HCT116 (cell line): ENCODE results near the gene SYNE3. TPM values are rescaled to one million over a fixed set of nuclear protein-coding genes. Genes with fewer than 3 reads are reported as not detected.
A peak's percentile ranks its signal among the peaks of the same experiment; 100 is the strongest.

Experiments
- ATAC-seq: fragments of 200-7000 bp; cut with Tn5 transposase; 2 replicates; pipeline ENCODE4 v1.9.1; 2020; ENCODE audit warnings: mild to moderate bottlenecking, moderate library complexity
- BruUV-seq: library from RNA; stranded (reverse); fragments of 400-500 nt; replicated peaks from 2 replicates; lab custom pipeline; 2021; lab: Mats Ljungman, UMichigan
- CTCF ChIA-PET: fragments of 300-600 bp; sonication (Branson Sonifier 250); formaldehyde crosslinking; loops from one replicate; lab custom pipeline; 2021; ENCODE audit warnings: antibody characterized with exemption; lab: Charles Lee
- POLR2A ChIA-PET: fragments of 300-600, 350-600 bp; sonication (Branson Sonifier 250); formaldehyde crosslinking; loops from one replicate; lab custom pipeline; 2021; ENCODE audit warnings: antibody characterized with exemption; lab: Charles Lee
- RAD21 ChIA-PET, 2 experiments: fragments of 300-600 bp; sonication (Branson Sonifier 250); formaldehyde crosslinking; loops; one replicate each; lab custom pipeline; 2023; ENCODE audit warnings: low total read pairs in 2 of 2; ENCODE audit not compliant: uncharacterized antibody in 2 of 2, unreplicated experiment in 2 of 2, low non-redundant PET in 1 of 2; lab: Charles Lee
- DNase-seq: peaks from one replicate; pipeline ENCODE4 v3.0.0-alpha.2; 2010; ENCODE audit warnings: low read depth, low spot score
- H2AFZ ChIP-seq: fragments of 200-600 bp; shearing (Covaris generic), sonication (generic); 2 replicates; pipeline ENCODE4 v1.6.1; 2017; ENCODE audit warnings: low read depth, mixed run types, mixed read lengths, antibody characterized with exemption, low read length; ENCODE audit not compliant: poor library complexity, severe bottlenecking
- H3K27ac ChIP-seq: 2 replicates; pipeline ENCODE4 v1.5.1; 2012; ENCODE audit warnings: low read depth, low read length
- H3K27me3 ChIP-seq: fragments of 200-600 bp; sonication (generic); 2 replicates; pipeline ENCODE4 v1.6.1; 2016; ENCODE audit warnings: mixed run types, low read length, mixed read lengths; ENCODE audit not compliant: insufficient read depth
- H3K36me3 ChIP-seq, 2 experiments: fragments of 200-500 bp in 1 of 2; fragments of 200-600 bp in 1 of 2; sonication (Bioruptor generic) in 1 of 2; sonication (generic) in 1 of 2; 2 replicates each; pipeline versions ENCODE4 v1.5.1 to v1.6.1; 2014 to 2016; ENCODE audit warnings: low read length in 2 of 2, inconsistent platforms in 1 of 2, mixed read lengths in 1 of 2, mixed run types in 1 of 2; ENCODE audit not compliant: insufficient read depth in 2 of 2, control insufficient read depth in 1 of 2
- H3K4me1 ChIP-seq, 2 experiments: fragments of 200-600 bp in 1 of 2; sonication (generic) in 1 of 2; 2 replicates each; pipeline versions ENCODE4 v1.5.1 to v1.6.1; 2012 to 2017; ENCODE audit warnings: low read length in 2 of 2, inconsistent platforms in 1 of 2, mild to moderate bottlenecking in 1 of 2, mixed read lengths in 1 of 2, mixed run types in 1 of 2, moderate library complexity in 1 of 2; ENCODE audit not compliant: insufficient read depth in 2 of 2, control insufficient read depth in 1 of 2
- H3K4me2 ChIP-seq: fragments of 200-600 bp; sonication (generic); 2 replicates; pipeline ENCODE4 v1.6.1; 2017; ENCODE audit warnings: mixed run types, low read length, mixed read lengths
- H3K4me3 ChIP-seq, 2 experiments: fragments of 200-600 bp in 1 of 2; sonication (generic) in 1 of 2; replicated peaks in 1 of 2; 2 replicates each; pipeline ENCODE4 v1.5.1; 2011 to 2016; ENCODE audit warnings: low read length in 2 of 2, control low read depth in 1 of 2, low read depth in 1 of 2, mild to moderate bottlenecking in 1 of 2, mixed read lengths in 1 of 2, mixed run types in 1 of 2
- H3K79me2 ChIP-seq: fragments of 200-600 bp; sonication (generic); 2 replicates; pipeline ENCODE4 v1.6.1; 2017; ENCODE audit warnings: mild to moderate bottlenecking, mixed run types, low read length, moderate library complexity, mixed read lengths; ENCODE audit not compliant: insufficient read depth
- H3K9ac ChIP-seq: fragments of 200-600 bp; sonication (generic); 2 replicates; pipeline ENCODE4 v1.6.1; 2016; ENCODE audit warnings: low read length, mixed read lengths
- H3K9me2 ChIP-seq: fragments of 200-600 bp; sonication (generic), shearing (Covaris generic); 2 replicates; pipeline ENCODE4 v1.6.1; 2017; ENCODE audit warnings: mixed run types, mild to moderate bottlenecking, moderate library complexity; ENCODE audit not compliant: insufficient read depth
- H3K9me3 ChIP-seq, 2 experiments: fragments of 200-500 bp in 1 of 2; fragments of 200-600 bp in 1 of 2; sonication (Bioruptor generic) in 1 of 2; sonication (generic) in 1 of 2; 2 replicates each; pipeline ENCODE4 v1.6.1; 2014 to 2017; ENCODE audit warnings: low read length in 2 of 2, mixed read lengths in 2 of 2, inconsistent platforms in 1 of 2, low read depth in 1 of 2, mild to moderate bottlenecking in 1 of 2, mixed run types in 1 of 2, moderate library complexity in 1 of 2; ENCODE audit not compliant: control insufficient read depth in 1 of 2, insufficient read depth in 1 of 2
- H4K20me1 ChIP-seq: fragments of 200-600 bp; sonication (generic), shearing (Covaris generic); 2 replicates; pipeline ENCODE4 v1.6.1; 2017; ENCODE audit warnings: mixed run types, mild to moderate bottlenecking, moderate library complexity; ENCODE audit not compliant: insufficient read depth
- CEBPB ChIP-seq: IDR thresholded peaks from 2 replicates; pipeline ENCODE4 v1.6.1; 2012; ENCODE audit warnings: low read depth
- EZH2 ChIP-seq: fragments of 200-600 bp; sonication (generic); IDR thresholded peaks from 2 replicates; pipeline ENCODE4 v1.6.1; 2017; ENCODE audit warnings: antibody characterized with exemption, mixed run types
- JUND ChIP-seq: IDR thresholded peaks from 2 replicates; pipeline ENCODE4 v1.6.1; 2012
- MAX ChIP-seq: IDR thresholded peaks from 2 replicates; pipeline ENCODE4 v1.6.1; 2012
- POLR2A ChIP-seq: IDR thresholded peaks from 2 replicates; pipeline ENCODE4 v1.7.0; 2011; ENCODE audit warnings: borderline replicate concordance; ENCODE audit not compliant: insufficient read depth, insufficient read length; ENCODE audit errors: extremely low read depth
- TCF7L2 ChIP-seq: IDR thresholded peaks from 2 replicates; pipeline ENCODE4 v1.7.0; 2011; ENCODE audit warnings: borderline replicate concordance, inconsistent platforms; ENCODE audit not compliant: insufficient read depth, insufficient read length; ENCODE audit errors: extremely low read depth
- ZFX ChIP-seq: fragments of 450-650 bp; IDR thresholded peaks from 2 replicates; pipeline ENCODE4 v1.6.1; 2017
- intact Hi-C: fragments of 100-400 bp; cut with micrococcal nuclease; formaldehyde crosslinking; loops from 2 replicates; pipeline ENCODE4 v1.10.0; 2022
- total RNA-seq: library from RNA; stranded (reverse); gene quantifications from one replicate; pipeline ENCODE4 v1.2.1, GENCODE V29; 2021; ENCODE audit not compliant: unreplicated experiment
- TF ChIP-seq, protein P1 (sequence below), 3 experiments: fragments of 200-600 bp in 1 of 3; sonication (generic) in 1 of 3; IDR thresholded peaks in 2 of 3; conservative IDR thresholded peaks in 1 of 3; 2 replicates each; pipeline ENCODE4 v1.5.1; 2012 to 2017; ENCODE audit warnings: low read depth in 2 of 3, low read length in 2 of 3, antibody characterized with exemption in 1 of 3, borderline replicate concordance in 1 of 3, control low read depth in 1 of 3, mild to moderate bottlenecking in 1 of 3, mixed read lengths in 1 of 3, mixed run types in 1 of 3, moderate library complexity in 1 of 3; ENCODE audit not compliant: insufficient read depth in 1 of 3

SYNE3 gene
- total RNA-seq, 1 experiment from 2014 or later: 3.6 TPM

GRCh38 chr14:95500201-95500681 lies 16.2 kb downstream of the SYNE3 start:
- TF ChIP-seq EZH2 (no peak), POLR2A (no peak), MAX (no peak), JUND (no peak), ZFX (no peak), CEBPB (no peak)
- TF ChIP-seq, protein P1, sequence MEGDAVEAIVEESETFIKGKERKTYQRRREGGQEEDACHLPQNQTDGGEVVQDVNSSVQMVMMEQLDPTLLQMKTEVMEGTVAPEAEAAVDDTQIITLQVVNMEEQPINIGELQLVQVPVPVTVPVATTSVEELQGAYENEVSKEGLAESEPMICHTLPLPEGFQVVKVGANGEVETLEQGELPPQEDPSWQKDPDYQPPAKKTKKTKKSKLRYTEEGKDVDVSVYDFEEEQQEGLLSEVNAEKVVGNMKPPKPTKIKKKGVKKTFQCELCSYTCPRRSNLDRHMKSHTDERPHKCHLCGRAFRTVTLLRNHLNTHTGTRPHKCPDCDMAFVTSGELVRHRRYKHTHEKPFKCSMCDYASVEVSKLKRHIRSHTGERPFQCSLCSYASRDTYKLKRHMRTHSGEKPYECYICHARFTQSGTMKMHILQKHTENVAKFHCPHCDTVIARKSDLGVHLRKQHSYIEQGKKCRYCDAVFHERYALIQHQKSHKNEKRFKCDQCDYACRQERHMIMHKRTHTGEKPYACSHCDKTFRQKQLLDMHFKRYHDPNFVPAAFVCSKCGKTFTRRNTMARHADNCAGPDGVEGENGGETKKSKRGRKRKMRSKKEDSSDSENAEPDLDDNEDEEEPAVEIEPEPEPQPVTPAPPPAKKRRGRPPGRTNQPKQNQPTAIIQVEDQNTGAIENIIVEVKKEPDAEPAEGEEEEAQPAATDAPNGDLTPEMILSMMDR (IDR thresholded peaks at IDR 0.05 in 2 of 3, conservative IDR thresholded peaks at IDR 0.05 in 1 of 3; ENCODE audit: borderline replicate concordance in 1 of 3, insufficient read depth in 1 of 3, low read depth in 2 of 3, low read length in 2 of 3): no peak
- H3K9me2 ChIP-seq: no peaks in the 10 kb centered on the region
- DNase-seq (no peak), ATAC-seq (0 out of 2 replicates have a peak, but pooled peaks have one; percentile 30)
- H3K9ac ChIP-seq: no peak overlapping the region
- no peaks in the 10 kb centered on the region for H3K27me3 ChIP-seq
- ChIA-PET POLR2A (interaction anchor here (1.6 kb wide), 1 partner anchor 27 kb away, joined by 3 read pairs; no protein-coding TSS in a partner anchor), CTCF (no interaction called here), RAD21 (no interaction called here)
- intact Hi-C loops: no loop called here
- no peak overlapping the region for H3K4me3 ChIP-seq
- no peaks in the 10 kb centered on the region for H3K36me3 ChIP-seq
- no peaks in the 10 kb centered on the region for H3K9me3 ChIP-seq
- H3K4me1 ChIP-seq: peaks cover 0 to 15% of the 10 kb centered on the region in 2 experiments; a peak in 2 of 4 replicates
- H3K4me2 ChIP-seq: no peak overlapping the region
- no peaks in the 10 kb centered on the region for H4K20me1 ChIP-seq
- H2AFZ ChIP-seq: no peak overlapping the region
- H3K27ac ChIP-seq: no peak overlapping the region
- no TSS peak for BruUV-seq
- no peaks in the 10 kb centered on the region for H3K79me2 ChIP-seq

- peaks cover 0 to 15% of the 10 kb centered on the region in 2 experiments; a peak in 2 of 4 replicates for H3K4me1 ChIP-seq
- DNase-seq: no peak
Measured at GRCh38 chr14:95499354-95499750, 17.1 kb downstream of the SYNE3 start.

More at GRCh38 chr14:95499354-95499750, 17.1 kb downstream of the SYNE3 start:
- no TSS peak for BruUV-seq
- no peak overlapping the region for H3K9ac ChIP-seq
- intact Hi-C loops: no loop called here
- H3K27ac ChIP-seq: no peak overlapping the region
- H4K20me1 ChIP-seq: no peaks in the 10 kb centered on the region
- no peaks in the 10 kb centered on the region for H3K9me2 ChIP-seq
- no peak overlapping the region for H3K4me3 ChIP-seq
- TF ChIP-seq CEBPB: no peak
- TF ChIP-seq MAX: no peak
- no peak for TF ChIP-seq POLR2A
- TF ChIP-seq TCF7L2: no peak
- no peaks in the 10 kb centered on the region for H3K36me3 ChIP-seq
- ChIA-PET POLR2A (no interaction called here), RAD21 (no interaction called here), CTCF (no interaction called here)
- H3K27me3 ChIP-seq: no peaks in the 10 kb centered on the region
- no peak overlapping the region for H3K4me2 ChIP-seq
- H2AFZ ChIP-seq: no peak overlapping the region
- H3K79me2 ChIP-seq: no peaks in the 10 kb centered on the region
- ATAC-seq: no peak
- H3K9me3 ChIP-seq: no peaks in the 10 kb centered on the region
